ENCODE data around the gene CCL23.
"Not testable (repeated sequence)": the region's sequence is repeated elsewhere in the genome, so short reads cannot be mapped to it uniquely, and the experiment has no call there.

Gene CCL23

DNA sequence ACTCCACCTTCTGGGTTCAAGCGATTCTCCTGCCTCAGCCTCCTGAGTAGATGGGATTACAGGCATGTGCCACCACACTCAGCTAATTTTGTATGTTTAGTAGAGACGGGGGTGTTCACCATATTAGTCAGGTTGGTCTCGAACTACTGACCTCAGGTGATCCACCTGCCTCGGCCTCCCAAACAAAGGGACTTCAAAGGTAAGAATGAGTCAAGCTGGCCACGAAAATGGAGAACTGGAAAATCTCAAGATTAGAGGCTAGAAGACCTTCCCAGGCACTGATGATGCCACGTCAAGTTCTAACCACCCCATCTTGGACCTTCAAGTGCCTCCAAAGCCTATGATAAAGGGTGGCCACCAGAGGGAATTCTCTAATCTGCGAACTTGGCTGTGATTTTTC, 15.1 kb downstream of the CCL23 start:
- DNase-seq, result no peak

DNA sequence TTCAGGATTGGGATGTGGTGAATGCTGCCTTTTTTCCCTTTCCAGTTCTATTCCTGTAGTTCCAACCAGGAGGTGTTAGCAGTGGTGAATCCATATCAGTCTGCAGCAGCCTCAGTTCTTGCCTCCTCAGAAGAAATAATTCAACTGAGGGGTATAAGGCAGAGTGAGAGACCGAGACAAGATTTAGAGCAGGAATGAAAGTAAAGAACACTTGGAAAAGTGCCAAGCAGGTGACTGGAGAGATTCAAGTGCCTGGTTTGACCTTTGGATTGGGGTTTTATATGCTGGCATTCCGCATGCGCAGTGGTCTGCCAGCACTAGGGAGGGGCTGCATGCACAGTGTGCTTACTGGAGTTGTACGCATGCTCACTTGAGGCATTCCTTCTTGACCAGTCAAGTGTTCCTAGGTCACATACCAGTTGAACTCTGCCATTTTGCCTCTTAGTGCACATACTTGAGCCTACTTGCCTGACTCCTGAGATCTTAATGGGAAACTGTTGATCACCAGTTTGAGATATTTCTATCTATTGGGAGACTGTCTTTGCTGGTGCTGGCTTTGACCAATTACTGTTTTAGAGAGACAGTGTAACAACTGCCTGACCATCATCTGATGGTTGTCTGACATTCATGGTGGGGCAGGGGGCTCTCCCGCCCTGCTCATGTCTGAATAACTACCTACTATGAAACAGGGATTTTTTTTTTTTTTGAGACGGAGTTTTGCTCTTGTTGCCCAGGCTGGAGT, 15.7 kb downstream of the CCL23 start:
- DNase-seq, result no peak

DNA sequence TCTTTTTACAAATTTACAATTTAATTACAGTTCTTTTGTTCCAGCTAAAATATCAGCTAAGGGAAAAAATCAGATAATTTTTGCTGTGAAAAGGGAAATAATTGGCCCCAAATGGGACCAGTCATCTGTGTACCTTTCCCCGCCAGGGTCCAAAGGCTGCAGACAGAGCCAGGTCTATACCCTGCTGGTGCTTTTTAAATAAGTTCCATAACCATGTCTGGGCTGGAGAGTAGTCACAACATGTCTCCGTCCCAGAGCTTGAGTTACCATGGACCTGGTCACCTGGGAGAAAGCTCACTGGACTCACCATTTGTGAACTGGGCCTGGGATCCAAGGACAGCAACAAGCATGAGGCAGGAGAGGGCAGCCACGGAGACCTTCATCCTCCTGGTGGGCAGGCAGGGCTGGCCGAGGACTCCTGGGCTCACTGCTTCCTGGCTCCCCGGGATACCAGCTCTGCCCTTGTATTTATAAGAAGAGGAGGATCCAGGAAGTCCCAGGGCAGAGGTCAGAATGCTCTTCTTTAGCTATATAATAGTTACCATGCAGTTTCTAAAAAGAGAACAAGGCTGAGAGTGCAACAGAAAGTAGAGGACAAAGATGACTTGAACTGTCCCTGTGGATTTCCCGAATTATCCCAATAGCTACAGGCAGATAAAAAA, 16.5 kb downstream of the CCL23 start, which contains the start of gene CCL15:
CCL15 (minus strand) TSS at position 444 of the 662 bp plus-strand sequence; CDS start at position 383, 61 bp downstream.
- no peak for DNase-seq

DNA sequence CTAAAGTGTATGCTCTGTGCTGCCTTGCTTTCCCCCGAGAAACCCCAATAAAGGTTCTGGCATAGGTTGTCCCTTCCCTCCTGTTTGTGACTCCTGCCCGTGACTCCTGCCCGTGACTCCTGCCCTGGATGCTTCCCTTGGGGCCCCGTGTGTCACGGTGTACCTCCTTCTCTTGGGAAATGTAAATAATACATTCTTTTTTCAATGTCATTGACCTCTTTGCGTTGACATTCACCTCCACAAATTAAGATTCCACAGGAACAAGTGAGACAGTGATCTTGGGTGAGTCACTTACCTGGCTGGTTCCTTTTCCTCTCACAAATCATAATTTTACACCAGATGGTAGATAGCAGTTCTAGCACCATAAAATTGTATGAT, 17.1 kb downstream of the CCL23 start:
- DNase-seq, result no peak

DNA sequence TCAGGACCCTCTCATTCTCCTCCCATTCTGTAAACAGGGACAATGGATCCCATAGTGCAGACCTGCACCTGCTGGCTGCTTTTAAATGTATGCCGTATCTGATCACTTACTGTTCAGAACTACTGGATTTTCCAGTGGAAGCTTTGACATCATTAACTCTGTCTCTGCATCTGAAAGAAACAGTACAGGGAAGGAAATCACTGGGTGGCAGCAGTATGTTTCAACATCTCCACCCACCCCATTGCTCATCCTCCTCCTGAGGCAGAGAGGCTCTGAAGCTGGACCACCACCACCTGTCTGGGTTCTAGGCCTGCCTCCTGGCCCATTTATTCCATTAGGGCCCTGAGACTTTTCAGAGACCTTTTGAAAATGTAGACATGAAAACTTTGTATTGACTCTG, 19.0 kb downstream of the CCL23 start:
- no peak for DNase-seq

DNA sequence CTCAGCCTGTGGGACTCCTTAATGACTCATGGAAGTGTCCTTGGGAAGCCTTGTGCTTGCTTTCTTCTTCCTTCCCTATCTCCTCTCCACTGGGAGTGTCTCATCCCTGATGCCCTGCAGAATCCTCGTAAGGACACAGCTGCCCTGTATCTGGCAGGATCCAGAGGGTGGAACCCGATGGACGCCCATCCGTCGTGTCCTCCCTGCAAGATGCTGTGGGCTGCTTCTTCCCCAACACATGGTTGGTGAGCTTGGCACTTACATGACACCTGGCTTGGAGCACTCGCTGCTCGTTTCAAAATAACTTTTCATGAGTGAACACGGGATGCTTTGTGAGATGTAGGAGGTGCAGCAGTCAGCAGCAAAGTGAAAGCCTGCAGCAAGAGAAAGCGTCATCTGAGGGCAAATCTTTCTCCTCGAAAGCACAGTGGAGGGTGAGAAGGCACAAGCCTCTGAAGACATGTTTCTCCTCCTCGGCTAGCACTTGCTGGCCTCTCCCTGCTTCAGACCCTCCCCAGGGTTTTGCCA, 19.7 kb downstream of the CCL23 start:
- no peak for DNase-seq

DNA sequence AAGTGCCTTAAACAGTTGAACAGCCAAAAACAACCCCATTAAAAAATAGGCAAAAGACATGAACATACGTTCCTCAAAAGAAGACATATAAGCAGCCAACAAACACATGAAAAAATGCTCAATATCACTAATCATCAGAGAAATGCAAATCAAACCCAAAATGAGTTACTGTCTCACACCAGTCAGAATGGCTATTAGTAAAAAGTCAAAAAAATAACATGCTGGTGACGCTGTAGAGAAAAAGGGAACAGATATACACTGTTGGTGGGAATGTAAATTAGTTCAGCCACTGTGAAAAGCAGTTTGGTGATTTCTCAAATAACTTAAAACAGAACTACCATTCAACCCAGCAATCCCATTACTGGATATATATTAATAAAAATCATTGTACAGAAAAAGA, 22.4 kb downstream of the CCL23 start:
- DNase-seq, result not testable (repeated sequence)

DNA sequence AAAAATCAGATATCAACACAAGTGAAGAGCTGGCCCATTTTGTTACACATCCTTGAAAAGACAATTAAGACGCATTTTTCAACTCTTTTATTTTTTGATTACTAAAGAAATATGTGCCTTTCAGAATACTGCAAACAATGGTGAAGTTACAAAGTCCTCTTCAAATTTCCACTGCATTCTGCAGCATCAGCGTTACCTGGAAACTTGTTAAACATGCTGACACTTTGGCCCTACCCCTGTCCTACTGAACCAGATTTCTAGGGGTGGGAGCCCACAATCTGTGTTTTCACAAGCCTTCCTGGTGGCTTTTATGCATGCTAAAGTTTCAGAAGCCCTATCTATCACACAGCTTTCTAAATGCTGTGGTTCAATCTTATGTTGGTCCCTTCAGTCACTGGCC, 26.7 kb downstream of the CCL23 start:
- no peak for DNase-seq

DNA sequence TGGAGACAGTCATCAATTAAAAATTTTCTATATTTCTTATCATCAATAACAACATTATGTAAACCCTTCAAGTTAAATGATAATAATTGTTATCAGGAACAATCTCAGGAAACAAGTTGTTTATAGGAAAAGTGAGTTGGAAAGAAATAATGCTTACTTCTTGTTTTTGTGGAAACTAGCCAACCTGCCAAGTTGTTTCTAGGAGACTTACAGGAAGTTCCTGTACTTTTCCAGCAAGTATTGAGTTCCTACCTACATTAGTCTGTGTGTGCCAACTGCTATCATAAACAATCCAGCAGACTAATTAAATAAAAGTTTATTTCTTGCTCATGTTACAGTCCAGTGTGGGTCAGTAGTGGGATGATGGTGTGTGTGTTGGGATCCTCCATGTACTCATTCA, 29.6 kb downstream of the CCL23 start:
- DNase-seq, result no peak

DNA sequence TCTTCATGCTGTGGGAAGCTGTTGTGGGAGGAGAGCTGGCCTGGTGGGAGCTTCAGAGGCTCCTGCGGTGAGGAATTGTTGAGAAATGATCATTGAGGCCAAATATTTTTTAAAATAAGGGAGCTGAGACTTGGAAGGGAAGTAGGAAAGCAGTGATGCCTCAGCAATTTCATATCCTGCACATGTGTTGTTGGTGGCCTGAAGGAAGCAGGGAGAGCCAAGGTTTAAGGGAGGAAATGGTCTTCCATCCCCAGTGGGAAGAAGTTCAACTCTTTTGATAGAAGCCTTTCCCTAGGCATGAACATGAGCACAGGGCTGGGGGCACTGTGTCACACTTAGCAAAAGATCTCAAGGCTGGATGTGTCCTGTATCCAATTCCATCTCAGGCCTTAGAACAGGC, 31.1 kb downstream of the CCL23 start, which contains the start of gene CCL14:
CCL14 (minus strand) TSS at position 87 of the 400 bp plus-strand sequence; CDS start at position 7, 80 bp downstream.
- DNase-seq, result no peak

DNA sequence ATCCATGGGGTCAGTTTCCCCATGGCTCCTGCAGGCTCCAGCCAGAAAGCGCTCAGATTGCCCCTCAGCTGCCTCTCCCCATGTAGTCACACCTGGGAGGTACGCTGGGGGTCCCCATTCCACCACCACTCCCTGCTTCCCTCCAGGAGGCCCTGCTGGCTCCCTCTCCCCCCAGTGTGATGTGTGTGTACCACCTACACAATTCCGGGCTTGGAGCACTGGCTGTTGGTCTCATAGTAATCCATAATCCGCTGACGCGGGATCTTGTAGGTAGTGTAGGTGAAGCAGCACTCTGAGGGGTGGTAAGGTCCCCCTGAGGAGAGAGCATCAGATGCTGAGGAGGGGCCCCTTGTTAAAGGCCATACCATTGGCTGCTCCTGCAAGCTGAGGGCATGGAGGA, 33.6 kb downstream of the CCL23 start:
- no peak for DNase-seq

DNA sequence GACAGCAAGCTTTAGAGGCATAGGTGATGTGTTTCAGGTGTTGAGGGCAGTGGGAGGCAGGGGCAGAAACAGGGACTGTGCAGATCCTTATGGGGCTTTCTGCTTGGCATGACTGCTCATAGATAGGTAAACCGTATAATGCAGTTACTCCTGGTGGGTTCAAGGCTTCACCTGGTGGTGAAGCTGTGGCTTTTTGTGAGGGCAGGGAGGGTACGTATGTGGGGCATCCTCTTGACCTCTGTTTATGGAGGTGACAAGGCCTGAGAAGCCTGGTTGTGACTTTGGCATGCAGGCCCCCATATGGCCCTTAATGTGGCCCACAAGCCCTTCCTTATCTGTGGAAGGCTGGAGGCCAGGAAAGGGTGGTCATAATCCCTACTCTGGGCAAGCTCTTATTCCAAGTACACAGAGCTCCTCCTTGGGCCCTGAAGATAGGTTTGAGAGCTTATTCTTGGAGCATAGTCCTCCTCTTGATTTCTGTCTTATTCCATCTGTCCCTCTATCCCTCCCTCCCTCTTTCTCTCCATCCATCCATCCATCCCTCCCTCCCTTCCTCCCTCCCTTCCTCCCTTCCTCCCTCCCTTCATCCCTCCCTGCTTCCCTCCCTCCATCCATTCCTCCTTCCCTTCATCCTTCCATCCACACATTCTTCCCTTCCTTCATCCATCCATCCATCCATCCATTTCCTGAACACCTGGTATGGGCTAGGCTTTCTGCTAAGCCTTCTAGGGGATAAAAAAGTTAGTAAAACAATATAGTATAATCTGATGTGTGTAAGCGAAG, 35.2 kb downstream of the CCL23 start:
- no peak for DNase-seq

DNA sequence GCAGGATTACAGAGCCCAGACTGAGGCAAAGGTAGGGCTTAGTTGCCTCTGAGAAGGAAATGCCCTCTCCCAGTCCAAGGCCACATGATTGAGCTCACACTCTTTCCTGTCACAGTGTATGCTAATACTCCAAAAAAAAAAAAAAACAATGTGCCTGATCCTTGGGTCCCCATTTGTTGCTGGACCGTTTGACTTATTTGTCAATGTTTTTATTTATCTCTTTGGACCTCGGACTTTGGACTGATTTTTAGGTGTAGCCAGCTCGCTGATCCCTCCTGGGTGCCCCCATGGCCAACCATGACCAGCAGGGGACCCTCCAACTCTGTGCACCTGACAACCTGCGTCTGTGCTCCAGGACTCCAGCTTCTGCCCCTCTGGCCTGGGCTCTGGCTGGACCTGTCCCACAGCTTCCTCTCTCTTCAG, 35.9 kb downstream of the CCL23 start:
- no peak for DNase-seq

DNA sequence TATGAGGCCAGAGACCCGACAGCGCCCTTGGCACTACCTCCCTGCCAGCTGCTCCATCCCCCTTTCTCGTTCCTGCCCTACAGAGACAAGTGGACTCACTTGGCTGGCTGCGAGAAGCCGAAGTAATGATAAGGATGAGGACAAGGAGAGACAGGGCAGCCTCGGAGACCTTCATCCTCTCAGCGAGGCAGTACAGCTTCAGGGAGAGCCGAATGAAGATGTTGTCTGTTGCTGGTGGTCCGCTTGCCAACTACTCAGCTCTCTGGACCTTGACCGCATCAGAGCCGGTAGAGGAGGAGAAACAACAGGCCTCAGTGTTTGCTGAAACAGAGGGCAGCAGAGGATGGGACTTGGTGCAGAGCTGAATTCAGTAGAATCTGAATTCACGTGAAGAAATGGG, 36.5 kb downstream of the CCL23 start, which contains the start of gene CCL16:
CCL16 (minus strand) TSS at position 252 of the 400 bp plus-strand sequence; CDS start at position 175, 77 bp downstream.
- DNase-seq, result no peak

DNA sequence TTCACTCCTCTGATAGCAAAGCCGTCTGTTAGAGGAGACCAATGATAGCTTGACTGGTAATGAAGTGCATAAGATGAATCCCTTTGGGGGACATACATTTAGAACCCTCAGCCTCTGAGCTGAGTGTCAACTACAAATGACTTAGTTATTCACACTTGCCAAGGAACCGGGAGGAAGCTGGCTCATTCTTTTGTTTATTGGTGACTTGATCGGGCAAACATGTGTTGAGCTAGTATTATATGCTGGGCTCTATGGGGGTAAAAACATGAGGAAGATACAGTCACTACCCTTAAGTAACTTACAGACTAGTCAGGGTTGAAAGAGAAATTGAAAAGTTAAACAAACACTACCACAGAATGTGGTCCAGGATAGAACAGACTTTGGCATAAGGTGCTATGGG, 39.4 kb downstream of the CCL23 start:
- no peak for DNase-seq

DNA sequence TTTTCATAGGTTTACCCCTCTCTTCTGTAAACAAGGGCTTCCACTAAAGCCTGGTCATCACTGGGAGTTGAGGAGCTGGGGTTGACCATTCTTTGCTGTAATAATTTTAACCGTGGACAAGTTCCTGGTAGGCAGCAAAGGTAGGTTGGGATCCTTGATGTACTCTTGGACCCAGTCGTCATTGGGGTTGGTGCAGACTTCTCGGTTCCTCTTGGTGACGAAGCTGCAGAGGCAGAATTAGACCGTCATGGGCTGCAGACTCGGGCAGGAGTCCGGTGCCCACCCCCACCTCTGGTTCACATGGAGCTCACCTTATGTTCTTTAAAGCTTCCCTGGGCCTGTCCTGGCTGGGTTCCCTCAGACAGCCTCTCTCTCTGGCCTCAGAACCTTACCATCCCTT, 40.3 kb downstream of the CCL23 start:
- DNase-seq, result no peak

DNA sequence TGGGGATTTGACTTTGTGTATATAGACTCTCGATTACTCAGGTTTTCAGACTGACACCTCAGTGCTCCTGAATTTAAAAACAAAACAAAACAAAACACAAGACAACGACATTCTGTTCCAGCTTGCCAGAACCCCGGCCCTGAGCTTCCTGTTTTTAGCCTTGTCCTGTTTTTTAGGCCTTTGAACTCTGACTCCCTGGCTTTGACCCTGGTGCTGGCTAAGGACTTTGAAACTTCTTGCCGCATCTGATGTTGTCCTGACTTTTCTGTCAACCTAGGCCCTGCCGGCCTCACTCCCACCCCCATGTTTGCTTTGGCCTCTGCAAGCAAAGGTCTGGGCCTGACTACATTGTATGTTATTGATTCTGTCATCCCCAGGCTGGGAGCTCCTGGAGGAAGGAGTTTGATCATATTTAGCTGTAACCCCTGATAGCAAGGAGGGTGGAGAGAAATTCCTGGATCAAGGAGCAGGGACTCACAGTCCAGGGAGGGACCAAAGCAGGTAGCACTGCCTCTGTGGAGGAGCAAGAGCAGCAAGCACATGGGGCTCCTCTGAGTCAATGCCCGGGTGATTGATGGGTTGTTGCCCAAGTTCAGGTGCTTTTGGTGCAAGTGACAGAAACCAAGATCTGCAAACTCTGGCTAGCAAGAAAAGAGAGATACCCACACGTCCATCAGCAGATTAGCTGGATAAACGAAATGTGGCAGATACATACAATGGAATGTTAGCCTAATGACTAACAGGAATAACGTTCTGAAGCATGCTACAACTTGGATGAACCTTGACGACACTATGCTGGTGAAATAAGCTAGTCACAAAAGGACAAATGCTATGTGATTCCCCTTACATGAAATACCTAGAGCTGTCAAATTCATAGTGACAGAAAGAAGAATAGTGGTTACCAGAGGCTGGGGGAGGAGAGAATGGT, 44.2 kb downstream of the CCL23 start:
- DNase-seq, result no peak

DNA sequence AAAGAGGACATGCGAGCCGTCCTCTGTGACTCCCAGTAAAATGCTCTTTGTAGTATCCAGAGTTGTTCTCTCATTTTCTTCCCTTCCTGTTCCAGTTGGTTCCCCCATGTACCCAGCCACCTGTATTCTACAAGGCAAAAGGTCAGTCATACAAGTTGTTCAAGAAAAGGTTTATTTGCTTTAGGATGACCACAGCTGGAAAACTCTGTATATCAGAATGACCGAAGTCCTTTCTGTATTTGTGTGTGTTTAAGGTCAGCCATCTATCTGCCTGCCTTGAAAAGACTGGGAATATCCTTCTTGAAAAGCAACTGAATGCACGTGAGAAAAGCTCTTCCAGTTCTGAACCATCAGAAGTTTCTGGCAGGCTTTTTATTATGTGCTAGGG, 44.8 kb downstream of the CCL23 start:
- DNase-seq, result no peak

DNA sequence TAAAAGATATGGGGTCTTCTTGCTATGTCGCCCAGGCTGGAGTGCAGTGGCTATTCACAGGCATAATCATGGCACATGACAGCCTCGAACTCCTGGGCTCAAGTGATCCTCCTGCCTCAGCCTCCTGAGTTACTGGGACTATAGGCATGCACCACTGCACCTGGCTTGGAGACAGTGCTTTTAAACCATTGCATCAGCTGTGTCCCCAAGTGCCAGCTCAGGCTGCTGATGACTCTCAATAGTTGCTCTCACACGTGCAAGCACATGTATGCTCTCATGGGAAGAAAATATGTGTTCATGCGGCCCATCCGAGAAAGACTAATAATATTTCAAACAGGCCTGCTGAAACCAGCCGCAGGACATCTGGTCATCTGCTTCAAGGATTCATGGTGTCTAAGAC, 45.2 kb downstream of the CCL23 start:
- no peak for DNase-seq

DNA sequence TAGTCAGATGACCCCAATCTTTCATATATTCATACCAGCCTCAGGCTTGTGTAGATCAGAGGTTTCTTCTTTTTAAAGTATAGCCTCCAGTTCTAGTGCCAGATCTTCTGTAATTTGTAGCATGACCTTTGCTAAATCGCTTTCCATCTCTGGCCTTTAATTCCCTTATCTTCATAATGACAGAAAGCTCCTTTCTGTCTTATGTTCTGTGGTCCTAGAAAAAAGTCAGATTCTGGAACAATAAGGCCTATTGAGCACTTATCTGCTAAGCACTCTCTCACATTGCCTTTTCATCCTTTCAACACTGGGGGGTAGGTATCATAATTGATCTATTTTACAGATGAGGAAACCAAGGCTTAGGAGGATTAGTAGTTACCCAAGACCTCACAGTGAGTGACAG, 45.7 kb downstream of the CCL23 start:
- no peak for DNase-seq

DNA sequence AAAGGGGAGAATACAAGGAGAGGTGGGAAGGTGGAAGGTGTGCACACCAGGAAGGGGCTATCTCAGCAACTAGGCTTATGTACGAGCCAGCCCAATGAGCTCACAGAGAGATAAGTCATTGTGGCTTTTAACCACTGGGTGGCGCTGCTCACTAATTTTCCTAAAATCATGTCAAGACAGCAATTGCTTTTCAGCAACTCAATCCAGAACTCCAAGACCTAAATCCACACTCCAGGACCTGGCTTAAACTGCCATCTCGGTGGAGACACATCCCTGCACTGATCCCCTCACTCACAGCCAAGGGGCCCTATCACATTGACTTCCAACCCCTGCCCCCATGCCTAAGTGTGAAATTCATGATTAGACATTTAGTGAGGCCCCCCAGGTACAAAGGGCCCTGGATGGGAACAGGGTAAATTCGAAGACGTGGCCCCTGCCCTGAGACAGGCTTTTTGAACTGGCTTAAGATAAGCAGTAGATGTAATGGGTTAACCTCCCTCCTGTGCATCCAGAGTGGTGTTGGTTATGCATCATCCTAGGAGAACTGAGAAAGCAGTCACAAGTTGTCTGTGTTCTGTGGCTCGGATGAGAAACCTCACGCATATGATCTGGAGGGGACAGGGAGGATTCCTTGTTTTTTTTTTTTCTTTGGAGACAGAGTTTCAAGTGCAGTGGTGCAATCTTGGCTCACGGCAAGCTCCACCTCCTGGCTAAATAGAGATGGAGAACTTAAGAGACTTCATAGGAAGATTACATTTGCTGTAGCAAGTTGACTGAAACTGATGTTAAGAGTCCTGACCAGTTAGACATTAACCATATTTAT, 48.0 kb downstream of the CCL23 start:
- DNase-seq, result peak; percentile 86
